GM18861 (cell line): ENCODE results near the gene DYNC1H1.

Experiments
- ATAC-seq: cut with Tn5 transposase; IDR thresholded peaks from one replicate; pipeline ENCODE4 v1.9.1; 2021; ENCODE audit not compliant: unreplicated experiment

DYNC1H1 gene

DNA sequence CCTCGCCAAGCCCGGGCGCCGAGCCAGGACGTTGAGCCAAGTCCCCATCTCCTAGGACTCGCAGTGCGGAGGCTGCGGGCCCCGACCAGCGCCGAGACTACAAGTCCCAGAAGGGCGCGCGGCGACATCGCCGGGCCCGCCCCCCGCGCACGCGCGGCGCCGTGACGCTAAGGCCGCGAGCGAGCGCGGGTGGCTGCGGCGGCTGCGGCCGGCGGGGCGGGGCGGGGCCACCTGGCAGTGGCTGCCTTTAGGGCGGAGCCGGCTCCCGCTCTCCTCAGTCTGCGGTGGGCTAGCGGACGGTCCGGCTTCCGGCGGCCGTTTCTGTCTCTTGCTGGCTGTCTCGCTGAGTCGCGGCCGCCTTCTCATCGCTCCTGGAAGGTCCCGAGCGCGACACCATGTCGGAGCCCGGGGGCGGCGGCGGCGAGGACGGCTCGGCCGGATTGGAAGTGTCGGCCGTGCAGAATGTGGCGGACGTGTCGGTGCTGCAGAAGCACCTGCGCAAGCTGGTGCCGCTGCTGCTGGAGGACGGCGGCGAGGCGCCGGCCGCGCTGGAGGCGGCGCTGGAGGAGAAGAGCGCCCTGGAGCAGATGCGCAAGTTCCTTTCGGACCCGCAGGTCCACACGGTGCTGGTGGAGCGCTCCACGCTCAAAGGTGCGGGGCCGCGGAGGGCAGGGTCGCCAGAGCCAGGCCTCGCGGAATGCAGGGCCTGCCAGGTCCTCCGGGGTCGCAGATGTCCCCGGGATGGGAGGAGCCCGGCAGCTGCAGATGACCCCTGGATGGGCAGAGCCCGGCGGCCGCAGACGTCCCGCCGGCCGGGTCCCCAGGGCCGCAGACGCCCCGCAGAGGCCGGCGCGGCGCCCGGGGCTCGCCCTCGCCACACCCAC lies at the start of gene DYNC1H1:
Gene DYNC1H1 (plus strand): TSS at position 277 of the 884 bp plus-strand sequence. CDS start 119 bp downstream, at position 396.
- peak; percentile 70 for ATAC-seq

GRCh38 chr14:101915871-101916815 lies 48.2 kb upstream of the DYNC1H1 start:
- ATAC-seq = no peak

- ATAC-seq = no peak
Measured at GRCh38 chr14:101916816-101917412, 47.5 kb upstream of the DYNC1H1 start.

GRCh38 chr14:101917413-101918017 lies 46.9 kb upstream of the DYNC1H1 start:
- no peak for ATAC-seq

DNA sequence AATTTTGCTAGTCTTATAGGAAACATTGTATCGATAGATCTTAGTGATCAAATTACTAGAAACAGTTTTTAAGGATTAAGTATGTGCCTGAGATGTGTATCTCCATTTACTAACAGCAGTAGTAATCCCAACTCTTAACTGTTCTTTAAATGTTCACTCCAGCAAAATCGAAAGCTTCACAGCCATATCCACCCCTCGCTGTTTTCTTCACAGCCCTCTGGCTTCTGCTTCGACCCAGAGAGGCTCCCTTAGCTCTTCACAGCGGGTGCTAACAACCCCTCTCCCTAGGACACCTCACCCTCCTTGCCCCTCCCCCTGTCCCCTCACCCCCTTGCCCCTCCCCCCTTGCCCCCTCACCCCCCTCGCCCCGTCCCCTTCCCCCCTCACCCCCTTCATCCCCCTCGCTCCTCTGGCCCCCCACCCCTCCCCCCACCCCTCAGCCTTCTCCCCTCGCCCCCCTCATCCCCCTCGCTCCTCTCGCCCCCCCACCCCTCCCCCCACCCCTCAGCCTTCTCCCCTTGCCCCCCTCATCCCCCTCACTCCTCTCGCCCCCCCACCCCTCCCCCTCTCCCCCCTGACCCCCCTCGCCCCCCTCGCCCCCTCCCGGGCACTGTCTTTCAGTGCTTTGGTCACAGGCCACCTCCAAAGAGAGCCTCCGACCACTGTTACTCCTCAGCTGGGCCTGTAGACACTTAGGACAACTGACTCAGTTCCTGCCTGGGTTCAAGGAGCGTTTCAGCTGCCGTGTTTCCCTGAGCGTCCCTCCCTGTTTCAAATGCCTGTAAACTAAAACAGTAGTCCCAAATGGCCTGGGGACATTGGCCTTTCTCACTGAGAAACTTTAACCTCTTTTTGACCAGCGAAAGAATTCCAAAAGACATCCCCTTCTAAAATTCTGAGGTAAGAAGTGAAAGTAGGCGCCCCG lies 46.0 kb upstream of the DYNC1H1 start:
- no peak for ATAC-seq

GRCh38 chr14:101920271-101920670 lies 44.1 kb upstream of the DYNC1H1 start:
- no peak for ATAC-seq

DNA sequence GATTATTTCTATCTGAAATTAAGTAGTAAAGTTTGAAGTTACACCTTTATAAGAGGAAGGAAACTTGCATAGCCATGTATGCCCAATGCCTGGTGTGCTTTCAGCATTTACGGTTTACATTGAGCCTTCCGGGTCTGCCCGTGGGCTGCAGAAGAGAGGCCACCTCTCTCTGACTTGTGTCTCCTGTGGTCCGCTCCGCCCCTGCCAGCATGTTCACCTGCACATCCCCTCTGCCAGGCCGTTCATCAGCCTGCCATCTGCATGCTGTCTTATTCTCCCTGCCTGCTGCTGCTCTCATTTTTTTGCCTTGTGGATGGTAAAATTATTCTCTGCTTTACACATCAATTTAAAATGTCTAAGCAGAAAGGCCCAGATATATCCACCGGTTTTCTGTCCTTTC lies 41.5 kb upstream of the DYNC1H1 start:
- no peak for ATAC-seq

GRCh38 chr14:101925152-101925551 lies 39.2 kb upstream of the DYNC1H1 start:
- ATAC-seq = no peak

GRCh38 chr14:101926085-101926484 lies 38.3 kb upstream of the DYNC1H1 start:
- ATAC-seq = no peak

DNA sequence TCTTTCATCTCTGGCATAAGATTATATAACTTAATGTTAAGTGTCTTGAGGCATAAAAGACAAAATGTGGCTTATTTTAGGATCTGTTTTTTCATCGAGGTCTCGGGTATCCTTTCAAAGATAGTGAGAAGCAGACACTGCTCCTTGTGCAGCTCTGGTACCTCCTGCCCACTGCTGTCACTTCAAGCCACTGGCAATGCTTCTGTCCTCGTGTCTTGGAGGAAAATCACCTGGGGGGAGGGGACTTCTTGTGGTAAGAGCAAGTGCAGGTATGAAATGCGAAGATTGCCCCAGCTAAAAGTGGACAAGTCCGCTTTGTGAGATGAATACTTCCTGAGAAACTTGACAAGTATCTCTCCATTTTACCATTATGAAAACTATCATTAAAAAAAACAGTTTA lies 37.8 kb upstream of the DYNC1H1 start:
- ATAC-seq = no peak

GRCh38 chr14:101927859-101928258 lies 36.5 kb upstream of the DYNC1H1 start:
- ATAC-seq = no peak

- ATAC-seq = no peak
Measured at GRCh38 chr14:101928415-101928841, 35.9 kb upstream of the DYNC1H1 start.

DNA sequence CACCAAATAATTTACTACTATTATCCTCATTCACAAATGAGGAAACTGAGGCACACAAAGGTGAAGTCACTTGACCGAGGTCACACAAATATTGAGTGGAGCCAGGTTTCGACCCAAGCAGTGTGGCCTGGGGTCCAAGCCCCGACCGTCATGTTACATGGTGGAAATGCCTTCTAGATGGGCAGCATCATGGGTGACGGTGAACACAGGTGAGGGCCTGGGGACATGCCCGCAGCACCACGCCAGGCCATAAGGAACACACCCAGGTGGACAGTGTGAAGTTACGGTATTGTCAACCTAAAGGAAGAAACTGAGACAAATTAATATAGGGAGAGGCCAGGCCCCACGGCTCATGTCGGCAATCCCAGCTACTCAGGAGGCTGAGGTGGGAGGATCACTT lies 35.3 kb upstream of the DYNC1H1 start:
- no peak for ATAC-seq

DNA sequence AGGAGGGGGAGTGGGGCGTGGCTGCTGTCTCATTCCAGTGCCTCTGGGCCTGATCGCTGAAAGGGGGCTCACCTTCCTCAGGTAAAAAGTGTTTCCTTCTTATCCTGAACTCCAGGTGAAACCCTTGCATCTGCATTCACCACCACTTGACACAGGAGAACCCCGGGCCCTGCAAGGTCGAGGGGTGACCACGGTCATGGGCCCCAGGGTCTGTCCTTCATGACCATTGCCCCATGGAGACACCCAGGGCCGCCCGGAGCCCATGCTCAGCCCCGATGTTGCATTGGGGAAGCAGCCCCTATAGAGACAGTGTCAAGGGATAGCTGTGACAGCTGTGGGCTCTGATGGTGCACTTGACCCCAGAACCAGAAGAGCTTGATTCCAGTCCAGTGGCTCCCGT lies 34.4 kb upstream of the DYNC1H1 start:
- ATAC-seq = no peak

- ATAC-seq = no peak
Measured at GRCh38 chr14:101932673-101933072, 31.7 kb upstream of the DYNC1H1 start.

- no peak for ATAC-seq
Measured at GRCh38 chr14:101933209-101933608, 31.2 kb upstream of the DYNC1H1 start.

- no peak for ATAC-seq
Measured at GRCh38 chr14:101934601-101935150, 29.7 kb upstream of the DYNC1H1 start.

- no peak for ATAC-seq
Measured at GRCh38 chr14:101937926-101938767, 26.2 kb upstream of the DYNC1H1 start.
